GM19035 (cell line): ENCODE measurements around the gene ZNF561.
"Not testable (repeated sequence)": the region's sequence is repeated elsewhere in the genome, so short reads cannot be mapped to it uniquely, and the experiment has no call there.

Source experiments
- ATAC-seq: cut with Tn5 transposase; IDR thresholded peaks from one replicate; pipeline ENCODE4 v1.9.1; 2021; ENCODE audit not compliant: unreplicated experiment

The ZNF561 gene

GRCh38 chr19:9582081-9582725 lies 38.8 kb downstream of the ZNF561 start:
- not testable (repeated sequence) for ATAC-seq

- ATAC-seq, result no peak
These were observed 40.3 kb downstream of the ZNF561 start for GRCh38 chr19:9580728-9581127.

GRCh38 chr19:9570255-9570654 lies 50.8 kb downstream of the ZNF561 start:
- no peak for ATAC-seq

DNA sequence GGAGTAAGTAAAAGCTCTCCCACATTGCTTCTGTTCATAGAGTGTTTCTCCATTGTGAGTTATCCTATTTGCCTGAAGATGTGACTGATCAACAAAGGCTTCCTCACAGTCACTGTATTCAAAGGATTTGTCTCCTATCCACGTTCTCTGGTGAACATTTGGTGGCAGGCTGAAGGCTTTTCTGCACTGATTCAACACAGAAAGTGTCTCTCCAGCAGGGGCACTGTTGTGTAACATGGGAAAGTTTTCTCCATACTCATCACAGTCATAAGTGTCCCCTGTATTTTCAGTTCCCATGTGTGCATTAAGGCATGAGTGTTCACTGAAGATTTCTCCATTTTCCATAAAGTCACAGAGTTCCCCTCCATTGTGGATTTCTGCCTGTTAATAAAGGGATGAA lies 54.3 kb downstream of the ZNF561 start:
- no peak for ATAC-seq

GRCh38 chr19:9565900-9566705 lies 54.9 kb downstream of the ZNF561 start:
- no peak for ATAC-seq
